ENCODE data around the gene OLIG1. TPM values are rescaled to one million over a fixed set of nuclear protein-coding genes. Genes with fewer than 3 reads are reported as not detected.

OLIG1 gene
- total RNA-seq, 4 donors from 2014 or later: 0.42 TPM; not detected in 3

- no peak overlapping the region for H3K4me3 ChIP-seq
- H3K9me3 ChIP-seq: no peaks in the 10 kb centered on the region
- no peaks in the 10 kb centered on the region for H3K36me3 ChIP-seq
- WGBS: 88% methylated on average over 11 of the region's 11 CpGs
- peaks cover 66% of the 10 kb centered on the region for H3K27me3 ChIP-seq
- TF ChIP-seq CTCF (IDR thresholded peaks at IDR 0.05): no peak
- no peak for TF ChIP-seq EP300 (IDR thresholded peaks at IDR 0.05)
- TF ChIP-seq POLR2A (IDR thresholded peaks at IDR 0.05): no peak
- no peak for TF ChIP-seq POLR2AphosphoS5 (IDR thresholded peaks at IDR 0.05)
- H3K4me1 ChIP-seq: peaks cover 4% of the 10 kb centered on the region
- no peak for DNase-seq (ENCODE audit: low spot score in 2 of 2)
- no peak overlapping the region for H3K27ac ChIP-seq
These were observed 6.8 kb downstream of the OLIG1 start for GRCh38 chr21:33076600-33077329.

- Histone ChIP-seq H3K27me3 (peaks cover 43% of the 10 kb centered on the region), H3K36me3 (no peaks in the 10 kb centered on the region), H3K4me3 (no peak overlapping the region), H3K9me3 (no peaks in the 10 kb centered on the region), H3K27ac (no peak overlapping the region), H3K4me1 (no peaks in the 10 kb centered on the region)
- 59% methylated on average over 9 of the region's 10 CpGs for WGBS
- TF ChIP-seq POLR2A (IDR thresholded peaks at IDR 0.05) (no peak), POLR2AphosphoS5 (IDR thresholded peaks at IDR 0.05) (no peak), CTCF (IDR thresholded peaks at IDR 0.05) (no peak), EP300 (IDR thresholded peaks at IDR 0.05) (no peak)
- DNase-seq (ENCODE audit: low spot score in 2 of 2): no peak
These were observed 9.1 kb downstream of the OLIG1 start for GRCh38 chr21:33078907-33079582.

GRCh38 chr21:33080376-33080775, 10.4 kb downstream of the OLIG1 start:
- Histone ChIP-seq H3K27me3 (peaks cover 33% of the 10 kb centered on the region), H3K27ac (no peak overlapping the region), H3K4me3 (no peak overlapping the region), H3K4me1 (no peaks in the 10 kb centered on the region), H3K9me3 (no peaks in the 10 kb centered on the region), H3K36me3 (no peaks in the 10 kb centered on the region)
- 76% methylated on average over 3 of the region's 3 CpGs for WGBS
- no peak for TF ChIP-seq POLR2AphosphoS5 (IDR thresholded peaks at IDR 0.05)
- TF ChIP-seq EP300 (IDR thresholded peaks at IDR 0.05): no peak
- TF ChIP-seq POLR2A (IDR thresholded peaks at IDR 0.05): no peak
- no peak for TF ChIP-seq CTCF (IDR thresholded peaks at IDR 0.05)
- DNase-seq (ENCODE audit: low spot score in 2 of 2): no peak

GRCh38 chr21:33080776-33081175, 10.8 kb downstream of the OLIG1 start:
- TF ChIP-seq CTCF (IDR thresholded peaks at IDR 0.05): no peak
- no peak for TF ChIP-seq EP300 (IDR thresholded peaks at IDR 0.05)
- TF ChIP-seq POLR2AphosphoS5 (IDR thresholded peaks at IDR 0.05): no peak
- TF ChIP-seq POLR2A (IDR thresholded peaks at IDR 0.05): no peak
- H3K9me3 ChIP-seq: no peaks in the 10 kb centered on the region
- H3K27ac ChIP-seq: no peak overlapping the region
- no peak overlapping the region for H3K4me3 ChIP-seq
- H3K4me1 ChIP-seq: no peaks in the 10 kb centered on the region
- WGBS: 67% methylated on average over 3 of the region's 3 CpGs
- H3K36me3 ChIP-seq: no peaks in the 10 kb centered on the region
- no peak for DNase-seq (ENCODE audit: low spot score in 2 of 2)
- peaks cover 33% of the 10 kb centered on the region for H3K27me3 ChIP-seq

GRCh38 chr21:33088384-33088783, 18.4 kb downstream of the OLIG1 start:
- H3K4me3 ChIP-seq: no peak overlapping the region
- no peaks in the 10 kb centered on the region for H3K36me3 ChIP-seq
- no peaks in the 10 kb centered on the region for H3K4me1 ChIP-seq
- H3K27ac ChIP-seq: no peak overlapping the region
- TF ChIP-seq POLR2A (IDR thresholded peaks at IDR 0.05): no peak
- no peak for TF ChIP-seq CTCF (IDR thresholded peaks at IDR 0.05)
- no peak for TF ChIP-seq POLR2AphosphoS5 (IDR thresholded peaks at IDR 0.05)
- TF ChIP-seq EP300 (IDR thresholded peaks at IDR 0.05): no peak
- H3K9me3 ChIP-seq: no peaks in the 10 kb centered on the region
- WGBS: 36% methylated on average over 5 of the region's 5 CpGs
- DNase-seq (ENCODE audit: low spot score in 2 of 2): no peak
- H3K27me3 ChIP-seq: peaks cover 9% of the 10 kb centered on the region
